Neural progenitor cell (in vitro differentiated cells): ENCODE data around the gene PRRX2. TPM values are rescaled to one million over a fixed set of nuclear protein-coding genes. Genes with fewer than 3 reads are reported as not detected.

ENCODE experiments used
- DNase-seq: peaks from one replicate; pipeline ENCODE4 v3.0.0-alpha.2; 2016; ENCODE audit warnings: low spot score
- H2AFZ ChIP-seq: fragments of 200-600 bp; sonication (generic); replicated peaks from 2 replicates; pipeline ENCODE4 v1.6.1; 2016; ENCODE audit warnings: antibody characterized with exemption
- H3F3A ChIP-seq: fragments of 200-600 bp; sonication (generic); 2 replicates; pipeline ENCODE4 v1.6.1; 2016; ENCODE audit warnings: antibody characterized with exemption, low read depth
- H3K27ac ChIP-seq: fragments of 200-600 bp; sonication (generic); 2 replicates; pipeline ENCODE4 v1.5.1; 2016; ENCODE audit warnings: mild to moderate bottlenecking
- H3K27me3 ChIP-seq: fragments of 200-600 bp; sonication (generic); 2 replicates; pipeline ENCODE4 v1.6.1; 2016; ENCODE audit warnings: mild to moderate bottlenecking, moderate library complexity
- H3K36me3 ChIP-seq: fragments of 200-600 bp; sonication (generic); 2 replicates; pipeline ENCODE4 v1.5.1; 2016
- H3K4me1 ChIP-seq: fragments of 200-600 bp; sonication (generic); 2 replicates; pipeline ENCODE4 v1.6.1; 2016; ENCODE audit warnings: mixed run types
- H3K4me2 ChIP-seq: fragments of 200-600 bp; sonication (generic); 2 replicates; pipeline ENCODE4 v1.6.1; 2016
- H3K4me3 ChIP-seq: fragments of 200-600 bp; sonication (generic); 2 replicates; pipeline ENCODE4 v1.5.1; 2016
- H3K79me2 ChIP-seq: fragments of 200-600 bp; sonication (generic); 2 replicates; pipeline ENCODE4 v1.6.1; 2016; ENCODE audit warnings: low read depth
- H3K9ac ChIP-seq: fragments of 200-600 bp; sonication (generic); 2 replicates; pipeline ENCODE4 v1.6.1; 2016
- H3K9me3 ChIP-seq: fragments of 200-600 bp; sonication (generic); 2 replicates; pipeline ENCODE4 v1.5.1; 2016; ENCODE audit warnings: low read depth
- H4K20me1 ChIP-seq: fragments of 200-600 bp; sonication (generic); 2 replicates; pipeline ENCODE4 v1.6.1; 2016; ENCODE audit warnings: low read depth
- H3K27ac Mint-ChIP-seq: 3 replicates; pipeline ENCODE4 v1.8.0; 2021; ENCODE audit warnings: mixed read lengths
- H3K27me3 Mint-ChIP-seq: 2 replicates; pipeline ENCODE4 v1.8.0; 2022; ENCODE audit warnings: low read depth, mild to moderate bottlenecking, inconsistent platforms, moderate library complexity, mixed read lengths; ENCODE audit not compliant: insufficient read depth
- H3K36me3 Mint-ChIP-seq: 3 replicates; pipeline ENCODE4 v1.8.0; 2021; ENCODE audit warnings: mixed read lengths
- H3K4me1 Mint-ChIP-seq: 3 replicates; pipeline ENCODE4 v1.8.0; 2021; ENCODE audit warnings: mixed read lengths
- H3K4me3 Mint-ChIP-seq: 3 replicates; pipeline ENCODE4 v1.8.0; 2021; ENCODE audit warnings: mild to moderate bottlenecking, moderate library complexity, mixed read lengths
- H3K9me3 Mint-ChIP-seq: 3 replicates; pipeline ENCODE4 v1.8.0; 2020; ENCODE audit warnings: mixed read lengths
- EZH2 ChIP-seq: fragments of 200-600 bp; sonication (generic); IDR thresholded peaks from 2 replicates; pipeline ENCODE4 v1.6.1; 2017; ENCODE audit warnings: antibody characterized with exemption, mild to moderate bottlenecking, moderate library complexity
- EZH2phosphoT487 ChIP-seq: fragments of 200-600 bp; sonication (generic); IDR thresholded peaks from 2 replicates; pipeline ENCODE4 v1.6.1; 2017; ENCODE audit warnings: antibody characterized with exemption
- total RNA-seq: library from RNA; depleted of rRNA; stranded (reverse); fragments of >200 nt; gene quantifications from 2 replicates; pipeline ENCODE4 v1.2.3, GENCODE V29; 2015; ENCODE audit warnings: low replicate concordance
- TF ChIP-seq, protein P1 (sequence below): fragments of 200-600 bp; sonication (generic); IDR thresholded peaks from 2 replicates; pipeline ENCODE4 v1.5.1; 2017; ENCODE audit warnings: antibody characterized with exemption, mild to moderate bottlenecking

Gene PRRX2
- total RNA-seq, 1 donor from 2014 or later = 1.5 TPM

- peak overlapping the region; percentile 88 for H3K4me3 Mint-ChIP-seq
- H3K36me3 Mint-ChIP-seq = peaks cover 5% of the 10 kb centered on the region
- peaks cover 58% of the 10 kb centered on the region for H3K4me1 Mint-ChIP-seq
- Histone ChIP-seq H3K4me3 (peak overlapping the region; percentile 72), H3K27ac (no peak overlapping the region), H2AFZ (no peak overlapping the region), H3F3A (no peaks in the 10 kb centered on the region), H4K20me1 (peaks cover 66% of the 10 kb centered on the region), H3K9me3 (no peaks in the 10 kb centered on the region), H3K27me3 (no peaks in the 10 kb centered on the region), H3K4me2 (peak overlapping the region; percentile 98), H3K4me1 (peaks cover 11% of the 10 kb centered on the region), H3K9ac (no peak overlapping the region), H3K36me3 (no peaks in the 10 kb centered on the region), H3K79me2 (peaks cover 69% of the 10 kb centered on the region)
- TF ChIP-seq, protein P1, sequence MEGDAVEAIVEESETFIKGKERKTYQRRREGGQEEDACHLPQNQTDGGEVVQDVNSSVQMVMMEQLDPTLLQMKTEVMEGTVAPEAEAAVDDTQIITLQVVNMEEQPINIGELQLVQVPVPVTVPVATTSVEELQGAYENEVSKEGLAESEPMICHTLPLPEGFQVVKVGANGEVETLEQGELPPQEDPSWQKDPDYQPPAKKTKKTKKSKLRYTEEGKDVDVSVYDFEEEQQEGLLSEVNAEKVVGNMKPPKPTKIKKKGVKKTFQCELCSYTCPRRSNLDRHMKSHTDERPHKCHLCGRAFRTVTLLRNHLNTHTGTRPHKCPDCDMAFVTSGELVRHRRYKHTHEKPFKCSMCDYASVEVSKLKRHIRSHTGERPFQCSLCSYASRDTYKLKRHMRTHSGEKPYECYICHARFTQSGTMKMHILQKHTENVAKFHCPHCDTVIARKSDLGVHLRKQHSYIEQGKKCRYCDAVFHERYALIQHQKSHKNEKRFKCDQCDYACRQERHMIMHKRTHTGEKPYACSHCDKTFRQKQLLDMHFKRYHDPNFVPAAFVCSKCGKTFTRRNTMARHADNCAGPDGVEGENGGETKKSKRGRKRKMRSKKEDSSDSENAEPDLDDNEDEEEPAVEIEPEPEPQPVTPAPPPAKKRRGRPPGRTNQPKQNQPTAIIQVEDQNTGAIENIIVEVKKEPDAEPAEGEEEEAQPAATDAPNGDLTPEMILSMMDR = no peak
- TF ChIP-seq EZH2 = no peak
- TF ChIP-seq EZH2phosphoT487 = no peak
- DNase-seq = no peak
- peak overlapping the region; percentile 80 for H3K27ac Mint-ChIP-seq
- peaks cover 2% of the 10 kb centered on the region for H3K27me3 Mint-ChIP-seq
- H3K9me3 Mint-ChIP-seq = no peaks in the 10 kb centered on the region
Observed at GRCh38 chr9:129627556-129628440, 37.6 kb upstream of the PRRX2 start.

DNA sequence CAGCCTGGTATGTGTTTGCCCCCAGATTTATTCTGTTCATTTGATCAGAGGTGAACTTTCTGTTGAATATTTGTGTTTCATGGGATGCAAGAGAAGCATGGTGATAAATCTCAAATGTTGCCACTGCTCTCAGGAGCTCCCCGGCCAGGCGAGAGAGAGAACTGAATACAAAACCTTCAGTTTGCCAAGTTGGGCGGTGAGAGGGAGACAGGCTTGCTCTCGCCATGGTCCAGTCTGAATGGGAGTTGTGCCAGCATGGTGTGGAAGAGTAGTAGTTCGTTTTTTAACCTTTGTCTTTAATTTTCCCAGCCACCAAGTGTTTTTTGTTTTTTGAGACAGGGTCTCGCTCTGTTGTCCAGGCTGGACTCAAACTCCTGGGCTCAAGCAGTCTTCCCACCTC is 36.7 kb upstream of the PRRX2 start:
- no peak for DNase-seq
- peaks cover 5% of the 10 kb centered on the region for H3K36me3 Mint-ChIP-seq

GRCh38 chr9:129629251-129629820 is 36.1 kb upstream of the PRRX2 start:
- peaks cover 3% of the 10 kb centered on the region for H3K27me3 Mint-ChIP-seq
- peaks cover 11% of the 10 kb centered on the region for H3K4me1 ChIP-seq
- H3K79me2 ChIP-seq = peaks cover 79% of the 10 kb centered on the region
- H3K4me3 ChIP-seq = no peak overlapping the region
- DNase-seq = no peak
- peaks cover 5% of the 10 kb centered on the region for H3K36me3 Mint-ChIP-seq
- H3K27ac ChIP-seq = no peak overlapping the region
- H4K20me1 ChIP-seq = peaks cover 80% of the 10 kb centered on the region
- H2AFZ ChIP-seq = no peak overlapping the region
- H3K9me3 Mint-ChIP-seq = no peaks in the 10 kb centered on the region
- H3K36me3 ChIP-seq = no peaks in the 10 kb centered on the region
- H3K4me1 Mint-ChIP-seq = peaks cover 51% of the 10 kb centered on the region
- H3F3A ChIP-seq = no peaks in the 10 kb centered on the region
- TF ChIP-seq EZH2 (no peak), EZH2phosphoT487 (no peak)
- TF ChIP-seq, protein P1 = no peak
- no peaks in the 10 kb centered on the region for H3K9me3 ChIP-seq
- H3K9ac ChIP-seq = peak overlapping the region; percentile 16
- H3K4me2 ChIP-seq = no peak overlapping the region
- peak overlapping the region; percentile 52 for H3K4me3 Mint-ChIP-seq
- H3K27ac Mint-ChIP-seq = no peak overlapping the region
- H3K27me3 ChIP-seq = no peaks in the 10 kb centered on the region

More for the DNA sequence above, 36.7 kb upstream of the PRRX2 start:
- peak overlapping the region; percentile 52 for H3K4me3 Mint-ChIP-seq
- Histone ChIP-seq H3K79me2 (peaks cover 77% of the 10 kb centered on the region), H3K27me3 (no peaks in the 10 kb centered on the region), H3K9me3 (no peaks in the 10 kb centered on the region), H3K9ac (no peak overlapping the region), H3K4me3 (no peak overlapping the region), H4K20me1 (peaks cover 75% of the 10 kb centered on the region), H2AFZ (no peak overlapping the region), H3K4me1 (peaks cover 11% of the 10 kb centered on the region), H3K4me2 (no peak overlapping the region), H3F3A (no peaks in the 10 kb centered on the region), H3K36me3 (no peaks in the 10 kb centered on the region), H3K27ac (no peak overlapping the region)
- peaks cover 4% of the 10 kb centered on the region for H3K27me3 Mint-ChIP-seq
- H3K9me3 Mint-ChIP-seq = no peaks in the 10 kb centered on the region
- H3K4me1 Mint-ChIP-seq = peaks cover 55% of the 10 kb centered on the region
- TF ChIP-seq EZH2 (no peak), EZH2phosphoT487 (no peak)
- TF ChIP-seq, protein P1 = no peak
- H3K27ac Mint-ChIP-seq = no peak overlapping the region
